ENCODE results near the gene CD180. TPM values are rescaled to one million over a fixed set of nuclear protein-coding genes. Genes with fewer than 3 reads are reported as not detected.
"Not testable (repeated sequence)": the region's sequence is repeated elsewhere in the genome, so short reads cannot be mapped to it uniquely, and the experiment has no call there.

The CD180 gene
- total RNA-seq, 1 donor from 2014 or later: 0.27 TPM

GRCh38 chr5:67190861-67191260 lies 5.7 kb downstream of the CD180 start:
- intact Hi-C loops (cut with micrococcal nuclease): no loop called here

GRCh38 chr5:67190410-67190809 lies 6.2 kb downstream of the CD180 start:
- intact Hi-C loops (cut with micrococcal nuclease): no loop called here

GRCh38 chr5:67189931-67190330 lies 6.7 kb downstream of the CD180 start:
- intact Hi-C loops (cut with micrococcal nuclease): loop anchor here (2.0 kb wide), 1 partner anchor 15 kb away; no protein-coding TSS in a partner anchor

GRCh38 chr5:67189079-67189354 lies 7.6 kb downstream of the CD180 start:
- intact Hi-C loops (cut with micrococcal nuclease): loop anchor here (2.0 kb wide), 1 partner anchor 16 kb away; no protein-coding TSS in a partner anchor

GRCh38 chr5:67188274-67189078 lies 8.1 kb downstream of the CD180 start:
- intact Hi-C loops (cut with micrococcal nuclease): loop anchor here (2.0 kb wide), 1 partner anchor 16 kb away; no protein-coding TSS in a partner anchor

GRCh38 chr5:67187006-67187715 lies 9.4 kb downstream of the CD180 start:
- intact Hi-C loops (cut with micrococcal nuclease): no loop called here

- intact Hi-C loops (cut with micrococcal nuclease): no loop called here
Measured at GRCh38 chr5:67183859-67184258, 12.7 kb downstream of the CD180 start.

- intact Hi-C loops (cut with micrococcal nuclease): no loop called here
Measured at GRCh38 chr5:67182301-67182790, 14.3 kb downstream of the CD180 start.

- intact Hi-C loops (cut with micrococcal nuclease): no loop called here
Measured at GRCh38 chr5:67181648-67182221, 14.9 kb downstream of the CD180 start.

- intact Hi-C loops (cut with micrococcal nuclease): no loop called here
Measured at GRCh38 chr5:67179697-67180361, 16.8 kb downstream of the CD180 start.

GRCh38 chr5:67178966-67179365 lies 17.6 kb downstream of the CD180 start:
- intact Hi-C loops (cut with micrococcal nuclease): no loop called here

GRCh38 chr5:67178085-67178484 lies 18.5 kb downstream of the CD180 start:
- intact Hi-C loops (cut with micrococcal nuclease): no loop called here

GRCh38 chr5:67176936-67177335 lies 19.7 kb downstream of the CD180 start:
- intact Hi-C loops (cut with micrococcal nuclease): no loop called here

- intact Hi-C loops (cut with micrococcal nuclease): no loop called here
Measured at GRCh38 chr5:67173959-67174358, 22.6 kb downstream of the CD180 start.

GRCh38 chr5:67173351-67173750 lies 23.2 kb downstream of the CD180 start:
- intact Hi-C loops (cut with micrococcal nuclease): not testable (repeated sequence)

GRCh38 chr5:67170767-67171166 lies 25.8 kb downstream of the CD180 start:
- intact Hi-C loops (cut with micrococcal nuclease): no loop called here

GRCh38 chr5:67168069-67168468 lies 28.5 kb downstream of the CD180 start:
- intact Hi-C loops (cut with micrococcal nuclease): loop anchor here (5.0 to 10.0 kb wide), 6 partner anchors 326 to 1603 kb away; partner anchors contain the start of genes CENPK, PIK3R1 and PPWD1

GRCh38 chr5:67166460-67167285 lies 29.9 kb downstream of the CD180 start:
- intact Hi-C loops (cut with micrococcal nuclease): loop anchor here (1.0 to 10.0 kb wide), 11 partner anchors 9 to 1602 kb away; partner anchors contain the start of genes CENPK, PIK3R1 and PPWD1

- intact Hi-C loops (cut with micrococcal nuclease): loop anchor here (1.0 to 10.0 kb wide), 11 partner anchors 8 to 1601 kb away; partner anchors contain the start of genes CENPK, PIK3R1 and PPWD1
Measured at GRCh38 chr5:67165526-67166459, 30.8 kb downstream of the CD180 start.
